Measurements from ENCODE around the gene ALDH3A2.

Gene ALDH3A2

GRCh38 chr17:19717031-19717360, 68.4 kb downstream of the ALDH3A2 start:
- no peak for DNase-seq

GRCh38 chr17:19717411-19717908, 68.9 kb downstream of the ALDH3A2 start:
- no peak for DNase-seq

GRCh38 chr17:19718041-19718612, 69.6 kb downstream of the ALDH3A2 start:
- DNase-seq = no peak

- no peak for DNase-seq
Measured at GRCh38 chr17:19718613-19719354, 70.2 kb downstream of the ALDH3A2 start.

DNA sequence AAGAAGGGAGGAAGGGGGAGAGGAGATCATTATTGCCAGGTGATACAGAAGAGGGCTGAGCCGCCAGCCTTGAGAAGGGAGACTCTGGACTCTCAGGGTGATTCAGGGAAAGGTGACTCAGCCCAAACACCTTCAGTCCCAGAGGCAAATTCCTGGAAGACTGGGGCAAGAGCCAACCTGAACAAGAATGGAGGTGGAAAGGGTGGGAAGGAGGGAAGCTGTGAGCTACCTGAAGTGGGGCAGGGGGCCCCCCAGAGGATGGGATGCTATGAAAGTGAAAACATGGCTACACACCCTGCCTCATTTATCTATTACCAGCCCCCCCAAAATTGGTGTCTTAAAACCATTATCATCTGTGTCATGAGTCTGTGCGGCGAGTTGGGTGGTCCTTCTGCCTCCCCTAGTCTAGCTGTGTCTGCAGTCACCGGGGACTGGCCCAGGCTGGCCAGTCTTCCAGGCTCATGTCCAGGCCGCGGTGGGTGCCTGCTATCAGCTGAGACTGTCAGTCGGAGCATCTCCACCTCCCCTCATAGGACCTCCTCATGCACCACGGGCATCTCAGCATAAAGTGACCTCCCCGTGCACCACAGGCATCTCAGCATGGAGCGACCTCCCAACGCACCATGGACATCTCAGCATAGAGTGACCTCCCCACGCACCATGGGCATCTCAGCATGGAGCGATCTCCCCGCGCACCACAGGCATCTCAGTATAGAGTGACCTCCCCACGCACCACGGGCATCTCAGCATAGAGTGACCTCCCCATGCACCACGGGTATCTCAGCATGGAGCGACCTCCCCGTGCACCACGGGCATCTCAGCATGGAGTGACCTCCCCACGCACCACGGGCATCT, 71.0 kb downstream of the ALDH3A2 start:
- no peak for DNase-seq

- DNase-seq = no peak
Measured at GRCh38 chr17:19720210-19720475, 71.6 kb downstream of the ALDH3A2 start.

- DNase-seq = no peak
Measured at GRCh38 chr17:19720631-19721426, 72.3 kb downstream of the ALDH3A2 start.

DNA sequence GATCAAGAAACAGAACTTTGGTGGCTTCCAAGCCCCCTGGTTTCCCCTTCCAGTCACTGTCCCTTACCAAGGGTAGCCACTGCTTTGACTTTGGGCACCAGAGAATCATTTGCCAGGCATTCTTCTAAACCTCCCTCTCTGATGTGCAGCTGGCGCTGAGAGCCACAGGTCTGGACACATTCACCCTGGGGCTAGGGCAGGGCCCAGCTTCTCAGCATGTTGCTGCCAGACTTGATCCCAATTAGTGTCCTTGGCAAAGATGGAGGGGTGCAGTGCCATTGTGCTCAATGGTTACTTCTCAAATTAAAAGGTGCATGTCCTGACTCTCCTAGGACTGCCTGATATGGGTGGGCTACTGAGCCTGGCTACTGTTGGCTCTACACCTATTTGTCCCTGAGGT, 75.4 kb downstream of the ALDH3A2 start:
- no peak for DNase-seq

GRCh38 chr17:19724501-19725420, 76.2 kb downstream of the ALDH3A2 start:
- DNase-seq = no peak

DNA sequence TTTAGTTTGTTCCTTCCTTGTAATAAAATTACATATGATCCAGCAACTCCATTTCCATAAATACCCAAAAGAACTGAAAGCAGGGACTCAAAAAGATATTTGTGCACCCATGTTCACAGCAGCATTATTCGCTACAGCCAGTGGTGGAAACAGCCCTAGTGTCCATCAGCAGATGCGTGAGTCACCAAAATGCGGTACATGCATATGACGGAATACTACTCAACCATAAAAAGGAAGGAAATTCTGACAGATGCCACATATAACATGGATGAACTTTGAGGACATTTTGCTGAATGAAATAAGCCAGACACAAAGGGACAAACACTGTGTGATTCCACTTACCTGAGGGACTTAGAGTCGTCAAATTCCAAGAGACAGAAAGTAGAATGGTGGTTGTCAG, 76.9 kb downstream of the ALDH3A2 start:
- DNase-seq = no peak

DNA sequence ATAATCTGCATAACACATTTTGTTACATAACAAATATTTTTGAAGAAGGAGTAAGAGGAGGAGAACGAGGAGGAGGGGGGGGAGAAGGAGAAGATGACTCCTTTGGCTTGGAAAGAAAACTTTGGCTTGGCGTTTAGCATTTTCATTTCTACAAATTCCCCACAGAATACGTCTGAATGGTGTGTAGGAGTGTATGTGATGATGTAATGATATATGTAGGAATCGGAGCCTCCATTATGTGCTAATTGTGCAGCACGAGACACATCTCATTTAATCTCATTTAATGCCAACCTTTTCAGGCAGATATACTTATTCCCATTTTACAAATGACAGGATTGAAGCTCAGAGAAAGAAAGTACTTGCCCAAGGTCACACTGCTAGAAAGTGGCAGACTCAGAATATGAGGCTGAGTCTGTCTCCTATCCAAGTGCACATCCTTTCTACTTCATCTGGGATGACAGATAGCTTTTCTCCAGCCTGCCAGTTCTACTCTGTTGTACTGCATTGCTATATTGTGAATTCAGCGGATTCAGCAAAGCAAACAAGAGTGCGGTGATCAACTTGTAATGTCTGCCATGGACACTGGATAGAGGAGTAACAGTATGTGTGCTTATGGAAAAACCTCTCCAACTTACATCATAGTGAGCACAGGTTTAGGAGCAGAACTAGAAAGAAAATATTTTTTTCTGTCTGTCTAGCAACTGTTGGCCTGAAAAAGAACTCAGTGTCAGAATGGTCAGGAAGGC, 78.3 kb downstream of the ALDH3A2 start:
- DNase-seq = no peak
